Right hindlimb (tissue), 1 donor: Measurements from ENCODE around the gene EDDM3A.
"Not testable (repeated sequence)": the region's sequence is repeated elsewhere in the genome, so short reads cannot be mapped to it uniquely, and the experiment has no call there.

ENCODE experiments used
- DNase-seq: peaks from one replicate; pipeline ENCODE4 v3.0.0-alpha.2; 2018

Gene EDDM3A

DNA sequence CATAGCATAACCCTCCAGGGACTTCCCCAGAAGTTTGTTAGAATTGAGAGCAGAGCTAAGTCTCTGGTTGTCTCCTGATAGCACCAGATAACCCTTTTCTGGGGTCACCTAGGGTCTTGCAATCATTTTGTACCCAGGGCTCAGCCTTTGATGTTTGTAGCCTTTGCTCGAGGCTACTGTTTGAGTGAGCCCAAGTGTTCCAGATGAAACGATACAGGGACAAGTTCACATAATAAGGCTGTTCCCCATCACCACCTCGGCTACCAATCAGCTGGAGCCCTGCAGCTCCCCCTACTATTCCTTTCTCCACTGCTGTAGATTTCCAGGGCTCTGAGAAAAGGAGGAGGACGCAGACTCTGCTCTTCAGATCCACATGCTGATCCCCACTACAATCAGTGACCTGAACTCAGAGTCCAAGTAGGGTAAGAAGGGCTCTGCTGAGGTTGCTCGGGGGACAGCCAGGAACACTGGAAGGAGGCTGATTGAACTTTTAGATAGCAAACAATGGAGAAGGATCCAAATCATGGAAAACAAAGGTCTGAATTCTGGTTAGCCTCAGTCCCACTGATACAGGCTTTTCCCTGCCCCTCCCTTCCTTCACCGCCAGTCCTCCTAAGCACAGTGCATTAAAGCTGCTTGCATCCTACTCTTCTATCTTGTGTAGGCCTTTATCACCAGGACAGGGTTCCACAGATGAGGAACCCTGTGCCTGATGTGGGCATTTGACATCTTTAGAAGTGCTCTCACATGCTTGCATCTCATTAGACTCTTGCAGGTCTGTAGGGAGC is at the start of gene EDDM3A:
TSS of gene EDDM3A (plus strand) at position 317 of the 788 bp plus-strand sequence. CDS start 1,694 bp downstream, outside the sequence.
- no peak for DNase-seq

DNA sequence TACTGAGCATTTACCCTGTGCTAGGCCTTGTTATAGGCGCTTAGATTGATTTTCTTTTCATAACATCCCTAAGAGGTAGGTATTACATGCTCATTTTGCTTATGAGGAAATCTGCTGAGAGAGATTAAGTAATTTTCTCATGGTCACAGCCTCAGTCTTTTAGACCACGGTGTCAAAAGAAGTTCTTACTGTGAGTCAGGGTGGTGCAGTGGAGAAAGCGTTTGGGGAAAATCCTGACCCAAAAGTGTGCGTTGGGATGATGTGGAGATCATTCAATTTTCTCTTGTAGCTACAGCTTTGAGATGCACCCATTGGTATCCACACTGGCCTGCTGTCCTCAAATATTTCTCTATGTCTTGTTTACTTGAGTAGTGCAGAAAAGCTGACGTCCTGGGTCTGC is 48.9 kb upstream of the EDDM3A start:
- DNase-seq: no peak

DNA sequence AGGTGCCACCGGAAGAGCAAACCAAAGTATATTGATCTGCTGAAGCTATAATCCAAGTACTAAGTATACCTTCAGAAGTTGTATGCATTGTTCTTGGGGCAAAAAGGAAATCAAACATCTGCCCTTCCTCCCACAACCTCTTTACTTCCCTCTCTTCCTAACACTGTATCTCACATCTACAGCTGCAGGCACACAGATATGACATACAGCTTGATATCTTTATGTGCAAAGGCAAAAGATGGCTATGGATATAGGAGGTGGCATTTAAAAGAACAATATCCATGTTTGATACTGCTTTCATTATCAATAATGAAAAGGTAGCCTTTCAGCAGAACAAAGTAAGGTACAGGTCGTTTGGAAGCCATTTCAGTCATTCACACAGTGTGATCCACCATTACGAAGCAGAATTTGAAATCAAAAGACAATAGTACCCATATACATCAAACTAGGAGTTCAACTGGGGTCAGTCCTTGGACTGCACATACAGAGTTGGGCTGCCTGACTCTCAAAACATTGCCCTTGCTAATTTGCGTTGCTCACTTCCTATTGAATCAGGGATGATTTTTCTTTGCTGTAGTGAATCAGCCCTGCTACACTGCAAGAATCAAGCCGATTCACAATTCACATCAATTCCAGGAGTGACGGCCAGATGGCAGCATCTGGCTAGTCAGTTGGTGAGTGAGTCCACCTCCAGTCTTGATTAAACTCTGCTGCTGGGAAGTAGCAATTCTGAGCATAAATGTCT is 48.2 kb upstream of the EDDM3A start:
- DNase-seq: peak; percentile 48

DNA sequence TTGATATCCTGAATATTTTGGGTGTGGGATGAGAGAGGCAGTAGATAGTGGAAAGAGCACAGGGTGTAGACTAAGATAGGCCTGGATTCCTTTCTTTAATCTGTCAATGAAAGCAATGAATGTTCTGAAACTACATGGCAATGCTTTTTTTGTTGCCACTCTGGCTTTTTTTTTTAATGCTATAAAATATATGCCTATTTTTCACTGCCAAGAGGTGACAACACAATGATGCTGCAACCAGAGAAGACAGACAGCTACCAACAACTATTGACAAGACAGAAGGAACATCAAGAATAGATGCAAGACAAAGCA is 47.7 kb upstream of the EDDM3A start:
- no peak for DNase-seq

- DNase-seq: no peak
These were observed 46.8 kb upstream of the EDDM3A start for GRCh38 chr14:20698934-20699333.

GRCh38 chr14:20699931-20700330 is 45.8 kb upstream of the EDDM3A start:
- no peak for DNase-seq

DNA sequence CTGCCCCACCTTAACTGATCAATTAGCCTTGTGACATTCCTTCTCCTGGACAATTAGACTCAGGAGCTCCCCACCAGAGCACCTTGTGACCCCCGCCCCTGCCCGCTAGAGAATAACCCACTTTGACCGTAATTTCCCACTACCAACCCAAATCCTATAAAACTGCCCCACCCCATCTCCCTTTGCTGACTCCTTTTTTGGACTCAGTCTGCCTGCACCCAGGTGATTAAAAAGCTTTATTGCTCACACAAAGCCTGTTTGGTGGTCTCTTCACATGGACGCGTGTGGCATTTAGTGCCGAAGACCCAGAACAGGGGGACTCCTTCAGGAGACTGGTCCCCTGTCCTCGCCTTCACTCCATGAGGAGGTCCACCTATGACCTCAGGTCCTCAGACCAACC is 44.7 kb upstream of the EDDM3A start:
- not testable (repeated sequence) for DNase-seq

GRCh38 chr14:20706657-20707355 is 38.9 kb upstream of the EDDM3A start:
- DNase-seq: no peak

DNA sequence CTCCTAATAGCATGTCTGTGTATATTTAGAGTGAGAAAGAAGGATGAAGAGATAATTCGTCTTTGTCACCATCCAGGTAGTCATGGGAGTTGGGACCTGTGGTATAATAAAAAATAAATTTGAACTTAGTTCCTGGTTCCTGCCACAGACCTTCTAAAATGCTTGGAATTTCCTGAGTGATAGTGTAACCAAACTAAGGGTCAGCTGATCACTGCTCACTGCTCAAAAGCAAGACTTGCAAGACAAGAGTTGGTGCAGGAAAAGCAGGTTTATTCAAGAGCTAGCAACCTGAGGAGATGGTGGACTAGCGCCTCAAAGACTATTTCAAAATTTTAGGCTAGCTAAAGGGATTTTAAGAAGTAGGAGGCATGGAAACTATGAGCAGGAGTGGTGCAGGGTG is 38.1 kb upstream of the EDDM3A start:
- no peak for DNase-seq

DNA sequence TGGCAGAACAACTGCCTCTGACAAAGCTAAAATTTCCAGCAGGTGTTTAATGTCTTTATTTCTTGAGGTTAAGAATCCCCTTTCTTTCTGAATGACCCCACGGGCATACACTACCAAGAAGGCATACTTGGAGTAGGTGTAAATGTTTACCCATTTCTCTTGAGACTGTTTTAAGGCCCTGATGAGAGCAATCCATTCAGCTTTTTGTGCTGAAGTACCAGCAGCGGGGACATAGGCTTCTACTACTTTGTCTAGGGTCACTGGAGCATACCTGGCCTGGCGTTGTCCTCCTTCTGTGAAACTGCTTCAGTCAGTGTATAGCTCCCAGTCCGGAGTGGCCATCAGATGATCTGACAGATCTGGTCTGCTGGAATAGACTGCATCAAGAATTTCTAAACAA is 34.4 kb upstream of the EDDM3A start:
- no peak for DNase-seq

DNA sequence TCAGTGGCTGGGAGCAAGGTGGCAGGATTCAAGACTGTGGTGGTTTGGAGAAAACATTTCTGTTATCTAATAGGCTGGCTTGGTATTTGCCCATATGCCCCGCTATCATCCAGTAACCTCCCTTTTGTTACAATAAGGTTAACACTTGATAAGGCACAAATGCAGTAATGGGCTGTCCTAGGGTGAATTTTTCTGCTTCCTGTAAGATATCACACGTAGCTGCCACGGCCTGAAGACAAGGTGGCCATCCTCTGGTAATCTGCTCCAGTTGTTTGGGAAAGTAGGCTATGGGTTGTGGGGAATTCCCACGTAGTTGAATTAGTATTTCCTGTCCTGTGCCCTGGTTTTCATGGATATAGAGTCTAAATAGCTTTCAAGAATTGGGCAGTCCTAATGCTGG is 34.0 kb upstream of the EDDM3A start:
- DNase-seq: no peak

- no peak for DNase-seq
These were observed 32.8 kb upstream of the EDDM3A start for GRCh38 chr14:20712904-20713303.

DNA sequence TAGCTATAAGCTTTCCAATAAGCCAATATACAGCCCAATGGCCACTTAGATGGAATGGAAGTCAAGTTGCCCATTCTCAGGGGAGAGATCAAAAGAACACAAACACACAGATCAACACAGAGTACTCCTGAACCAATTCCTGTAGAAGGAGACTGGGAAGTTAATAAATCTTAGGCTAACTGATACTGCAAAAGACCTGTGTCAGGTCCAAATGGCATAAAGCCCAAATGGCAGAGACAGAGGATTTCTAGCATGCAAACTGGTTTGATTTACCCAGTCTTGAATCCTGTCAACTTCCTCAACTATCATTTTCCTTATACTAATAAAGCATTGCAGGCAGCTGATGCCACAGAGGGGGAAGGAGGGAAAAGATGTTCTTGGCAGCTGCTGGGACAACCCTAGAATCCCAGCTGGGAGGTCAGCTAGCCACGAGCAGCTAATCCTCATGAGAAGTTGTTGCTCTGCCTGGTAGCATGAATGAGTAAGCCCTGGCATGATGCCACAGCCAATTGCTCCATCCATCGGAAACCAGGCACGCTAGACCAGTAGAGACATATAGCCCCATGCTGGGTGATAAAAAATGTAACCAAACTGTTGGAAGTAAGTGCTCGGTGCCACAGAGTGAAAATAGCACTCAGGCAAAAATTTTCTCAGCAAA is 31.0 kb upstream of the EDDM3A start:
- DNase-seq: no peak

DNA sequence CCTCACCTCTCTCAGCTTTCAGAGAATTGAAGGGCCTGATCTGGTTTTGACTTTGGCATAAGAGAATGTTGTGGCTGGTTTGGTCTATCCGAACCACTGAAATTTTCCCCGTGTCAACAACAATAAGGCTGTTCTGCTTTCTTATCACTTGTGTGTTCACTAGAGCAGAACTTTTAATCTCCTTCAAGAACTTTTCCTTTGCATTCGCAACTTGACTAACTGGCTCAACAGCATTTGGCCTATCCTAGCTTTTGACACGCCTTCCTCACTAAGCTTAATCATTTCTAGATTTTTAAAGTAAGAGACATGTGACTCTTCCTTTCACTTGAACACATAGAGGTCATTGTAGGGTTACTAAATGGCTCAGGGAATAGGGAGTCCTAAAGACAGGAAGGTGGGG is 25.9 kb upstream of the EDDM3A start:
- DNase-seq: no peak

DNA sequence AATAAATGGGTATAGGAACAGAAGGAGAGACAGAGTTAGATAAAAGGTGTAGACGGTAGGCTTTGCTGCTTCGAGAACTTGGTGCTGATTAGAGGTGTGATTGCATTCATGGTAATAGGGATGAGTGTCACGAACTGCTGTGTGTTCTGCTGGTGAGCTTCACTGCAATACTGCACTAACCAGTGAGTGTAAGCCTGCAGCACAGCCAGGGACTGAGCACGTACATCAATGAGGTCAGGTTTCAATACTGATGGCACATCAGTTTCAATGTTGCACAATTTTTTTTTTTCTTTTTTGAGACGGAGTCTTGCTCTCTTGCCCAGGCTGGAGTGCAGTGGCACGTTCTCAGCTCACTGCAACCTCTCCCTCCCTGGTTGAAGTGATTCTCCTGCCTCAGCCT is 24.9 kb upstream of the EDDM3A start:
- no peak for DNase-seq

DNA sequence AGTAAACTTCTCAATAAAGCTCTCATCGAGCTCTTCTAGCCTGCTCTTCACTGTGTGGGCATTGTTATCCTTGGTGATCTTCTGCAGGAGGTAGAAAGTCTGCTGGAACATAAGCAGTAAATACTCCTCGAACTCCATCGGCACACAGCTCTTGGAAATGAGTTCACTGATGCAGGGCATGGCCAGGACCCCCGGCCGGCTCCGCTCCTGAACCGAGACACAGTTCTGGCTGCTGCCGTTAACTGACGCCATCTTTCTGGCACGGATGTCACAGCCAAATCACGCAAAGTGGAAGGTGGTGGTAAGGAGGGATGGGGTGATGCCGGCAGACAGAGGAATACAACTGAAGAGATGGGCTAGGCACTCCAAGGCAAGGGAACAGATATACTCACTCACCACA is 23.7 kb upstream of the EDDM3A start:
- no peak for DNase-seq

DNA sequence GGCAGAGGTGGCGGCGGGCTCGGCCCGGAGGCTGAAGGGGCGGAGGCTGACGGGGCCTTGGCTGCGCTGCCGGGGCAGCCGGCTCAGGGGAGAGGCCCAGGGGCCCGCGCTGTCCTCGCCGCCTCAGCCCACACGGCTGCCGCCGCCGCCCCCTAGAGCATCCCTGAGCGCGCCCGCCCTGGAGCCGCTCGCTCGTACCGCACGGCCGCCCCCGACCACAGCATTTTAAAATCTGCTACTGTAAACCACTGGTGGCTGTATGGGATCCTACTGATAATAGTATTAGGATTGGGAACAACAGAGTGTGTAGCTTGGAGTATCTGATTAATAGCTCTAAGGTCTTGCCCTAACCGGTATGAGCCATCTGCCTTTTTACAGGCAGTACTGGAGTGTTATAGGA is 22.2 kb upstream of the EDDM3A start:
- no peak for DNase-seq

DNA sequence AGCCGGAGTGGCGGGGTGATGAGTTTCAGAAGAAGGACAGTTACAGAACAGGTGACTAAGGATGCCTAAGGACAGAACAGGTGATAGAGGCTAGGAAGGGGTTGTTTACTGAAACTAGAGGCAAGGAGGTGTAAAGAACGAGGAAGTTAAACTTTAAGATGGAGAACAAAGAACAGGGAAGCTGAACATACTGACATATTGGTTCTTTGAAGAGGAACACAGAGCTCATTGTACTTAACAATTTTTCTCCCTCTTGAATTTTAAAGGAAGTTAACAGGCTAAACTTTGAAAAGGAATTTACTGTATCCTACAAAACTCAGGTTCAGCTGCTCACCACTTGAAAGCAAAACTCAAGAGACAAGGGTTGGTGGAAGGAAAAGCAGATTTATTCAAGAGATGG is 19.6 kb upstream of the EDDM3A start:
- not testable (repeated sequence) for DNase-seq

GRCh38 chr14:20726531-20726930 is 19.2 kb upstream of the EDDM3A start:
- no peak for DNase-seq

- no peak for DNase-seq
These were observed 14.8 kb upstream of the EDDM3A start for GRCh38 chr14:20730891-20731290.

DNA sequence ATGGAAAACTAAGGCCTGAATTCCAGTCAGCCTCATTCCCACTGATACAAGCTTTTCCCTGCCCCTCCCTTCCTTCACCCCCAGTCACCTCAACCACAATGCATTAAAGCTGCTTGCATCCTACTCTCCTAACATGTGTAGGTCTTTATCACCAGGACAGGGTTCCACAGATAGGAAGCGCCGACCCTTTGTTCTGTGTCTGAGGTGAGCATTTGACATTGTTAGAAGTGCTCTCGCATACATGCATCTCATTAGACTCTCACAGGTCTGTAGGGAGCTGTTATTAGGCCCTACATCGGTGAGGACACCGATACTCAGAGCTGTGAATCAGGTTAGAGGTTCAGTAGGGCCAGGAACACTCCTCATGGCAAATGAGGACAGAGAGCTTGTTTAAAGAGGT is 13.2 kb upstream of the EDDM3A start:
- DNase-seq: no peak

DNA sequence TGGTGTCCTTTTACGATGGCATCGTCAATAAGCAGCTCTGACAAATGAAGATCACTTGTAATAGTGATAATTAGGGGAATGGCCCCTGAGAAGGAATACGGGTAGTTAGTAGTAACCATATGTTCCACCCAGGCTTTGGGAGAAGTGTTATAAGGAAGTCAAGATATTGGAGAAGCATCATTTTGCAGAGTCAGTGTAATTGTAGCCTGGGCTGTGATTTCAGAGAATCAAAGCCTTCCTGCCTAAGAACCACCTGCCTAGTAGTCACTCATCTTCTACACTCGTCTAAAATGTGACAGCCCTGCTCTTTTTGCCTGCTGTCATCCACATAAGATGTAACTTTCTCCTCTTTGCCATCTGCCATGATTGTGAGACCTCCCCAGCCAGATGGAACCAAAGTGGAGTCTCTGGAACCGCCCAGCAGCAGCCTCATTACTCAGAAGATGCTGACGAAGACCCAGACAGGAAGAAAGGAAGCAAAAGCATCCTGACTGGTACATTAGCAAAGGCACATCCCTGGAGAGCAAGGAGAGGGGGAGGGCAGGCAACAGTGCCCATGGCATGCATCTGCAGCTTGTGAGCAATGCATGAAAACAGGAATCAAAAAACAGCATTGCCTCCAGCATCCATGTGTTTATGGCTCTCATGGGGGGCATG is 12.6 kb upstream of the EDDM3A start:
- no peak for DNase-seq
